GM21526 (cell line): ENCODE data around the gene AJUBA.
"Not testable (repeated sequence)": the region's sequence is repeated elsewhere in the genome, so short reads cannot be mapped to it uniquely, and the experiment has no call there.

ENCODE experiments used
- ATAC-seq: cut with Tn5 transposase; IDR thresholded peaks from one replicate; pipeline ENCODE4 v1.9.1; 2021; ENCODE audit warnings: moderate library complexity; ENCODE audit not compliant: unreplicated experiment, low FRiP score

The AJUBA gene

GRCh38 chr14:22981876-22982476 lies 375 bp downstream of the AJUBA start:
- no peak for ATAC-seq

DNA sequence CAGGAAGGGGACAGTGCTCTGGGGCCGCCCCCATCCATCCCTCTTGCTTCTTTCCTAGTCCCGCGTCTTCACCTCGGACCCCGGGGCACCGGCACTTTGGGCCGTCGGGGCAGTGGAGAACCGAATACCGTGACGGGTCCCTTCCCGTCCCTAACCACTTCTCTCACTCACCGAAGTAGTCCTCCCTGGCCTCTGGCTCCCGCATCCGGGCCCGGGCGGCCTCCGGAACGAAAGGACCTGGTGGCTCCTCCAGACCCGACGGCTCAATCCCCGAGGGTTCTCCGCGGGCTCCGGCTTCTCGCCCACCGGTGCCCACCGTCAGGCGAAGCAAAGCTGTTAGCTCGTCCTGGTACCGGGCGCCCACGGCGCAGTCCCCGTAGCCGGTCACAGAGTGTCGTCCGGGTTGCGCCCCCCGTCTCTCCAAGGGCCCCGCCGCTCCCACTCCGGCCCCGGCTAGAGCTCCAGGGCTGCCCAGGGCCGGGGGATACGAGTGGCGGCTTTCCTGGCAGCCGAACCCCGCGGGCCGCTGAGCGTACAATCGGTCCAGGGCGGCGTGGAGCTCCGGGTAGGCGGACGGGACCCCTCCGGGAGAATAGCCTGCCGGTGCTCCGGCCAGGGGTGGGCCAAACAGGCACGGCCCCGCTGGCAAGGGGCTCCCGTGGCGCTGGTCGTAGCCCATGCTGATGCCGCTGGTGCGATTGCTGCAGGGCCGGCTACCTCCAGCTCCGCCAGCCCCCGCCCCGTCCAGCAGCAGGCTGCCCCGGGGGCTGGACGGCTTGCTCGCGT lies 1.1 kb downstream of the AJUBA start:
- no peak for ATAC-seq

DNA sequence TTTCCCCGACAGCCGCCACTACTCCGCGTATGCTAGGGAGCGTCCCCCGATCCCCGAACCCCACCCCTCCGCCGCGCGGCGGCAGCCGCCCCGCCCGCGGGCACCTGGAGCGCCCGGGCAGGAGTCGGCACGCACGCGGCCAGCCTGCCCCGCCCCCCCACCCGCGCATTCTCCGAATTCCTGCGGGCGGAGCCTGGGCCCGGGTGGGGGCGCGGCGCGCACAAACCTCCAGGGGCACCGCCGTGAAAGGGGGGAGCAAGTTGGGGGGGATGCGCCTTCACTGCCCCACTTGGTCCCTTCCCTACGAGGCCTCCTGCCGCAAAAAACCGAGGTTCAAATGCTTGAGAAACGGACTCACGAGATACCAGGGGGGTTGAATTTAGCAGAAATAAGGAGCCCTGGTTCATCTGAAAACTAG lies 1.7 kb downstream of the AJUBA start:
- ATAC-seq = no peak

GRCh38 chr14:22979748-22980392 lies 2.5 kb downstream of the AJUBA start:
- no peak for ATAC-seq

DNA sequence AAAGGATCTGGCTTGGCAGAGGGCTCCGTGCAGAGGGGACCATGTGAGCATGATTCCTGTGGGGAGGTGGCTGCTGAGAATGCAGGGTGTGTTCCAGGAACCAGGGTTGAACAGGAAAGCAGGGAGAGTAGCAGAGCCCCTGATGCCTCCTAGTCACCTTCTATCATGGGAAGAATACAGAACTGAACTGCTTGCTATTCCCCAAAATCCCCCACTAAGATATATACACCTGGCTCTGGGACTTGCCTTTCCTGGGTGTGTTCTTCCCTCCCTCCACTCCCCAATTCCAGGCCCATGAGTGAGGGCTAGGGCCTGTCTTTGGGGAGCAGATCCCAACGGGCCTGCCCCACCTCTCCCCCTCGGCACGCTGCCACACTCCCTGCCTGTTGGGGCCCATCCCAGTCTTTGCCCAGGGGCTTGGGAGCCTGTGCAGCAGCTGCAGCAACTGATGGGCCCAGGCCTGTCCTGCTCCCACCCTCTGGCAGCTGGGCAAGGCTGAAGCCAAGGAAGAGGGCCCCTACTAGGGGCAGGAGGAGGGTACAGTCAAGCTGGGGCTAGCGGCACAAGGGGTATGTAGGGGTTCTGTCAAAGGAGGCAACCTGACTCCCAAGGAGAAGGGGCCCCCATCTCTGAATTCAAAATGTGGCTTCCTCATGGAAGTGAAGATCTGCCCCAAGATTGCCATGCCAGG lies 3.2 kb downstream of the AJUBA start:
- ATAC-seq = no peak

DNA sequence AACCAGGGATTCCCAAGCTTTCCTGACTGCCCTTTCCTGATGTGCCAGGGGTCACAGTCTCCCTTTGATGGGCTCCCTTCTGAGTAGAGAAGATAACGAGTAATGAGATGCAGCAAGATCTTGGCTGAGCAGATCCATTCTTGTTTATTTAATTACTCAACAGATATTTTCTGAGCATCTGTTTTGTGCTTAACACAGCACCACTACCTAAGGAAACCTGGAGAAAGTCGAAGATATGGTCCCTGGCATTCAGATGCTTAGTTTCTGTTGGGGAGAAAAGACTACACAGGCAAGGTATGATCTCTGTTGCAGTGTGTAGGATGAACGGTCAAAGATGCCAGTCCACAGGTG lies 3.9 kb downstream of the AJUBA start:
- ATAC-seq = no peak

GRCh38 chr14:22977684-22978486 lies 4.5 kb downstream of the AJUBA start:
- ATAC-seq = no peak

DNA sequence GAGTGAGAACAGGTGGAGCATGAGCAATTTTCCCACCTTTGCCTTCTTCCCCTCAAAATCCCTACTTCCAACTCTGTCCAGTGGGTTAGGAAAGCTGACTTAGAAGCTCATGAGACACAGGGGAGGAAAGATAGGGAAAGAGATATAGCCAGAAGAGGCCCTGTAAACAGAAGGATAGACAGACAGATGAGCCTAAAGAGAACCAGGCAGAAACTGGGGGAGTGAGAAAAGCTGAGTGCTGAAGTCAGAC lies 5.0 kb downstream of the AJUBA start:
- no peak for ATAC-seq

- ATAC-seq = no peak
These were observed 5.5 kb downstream of the AJUBA start for GRCh38 chr14:22976620-22977433.

- ATAC-seq = no peak
These were observed 7.6 kb downstream of the AJUBA start for GRCh38 chr14:22974530-22975313.

DNA sequence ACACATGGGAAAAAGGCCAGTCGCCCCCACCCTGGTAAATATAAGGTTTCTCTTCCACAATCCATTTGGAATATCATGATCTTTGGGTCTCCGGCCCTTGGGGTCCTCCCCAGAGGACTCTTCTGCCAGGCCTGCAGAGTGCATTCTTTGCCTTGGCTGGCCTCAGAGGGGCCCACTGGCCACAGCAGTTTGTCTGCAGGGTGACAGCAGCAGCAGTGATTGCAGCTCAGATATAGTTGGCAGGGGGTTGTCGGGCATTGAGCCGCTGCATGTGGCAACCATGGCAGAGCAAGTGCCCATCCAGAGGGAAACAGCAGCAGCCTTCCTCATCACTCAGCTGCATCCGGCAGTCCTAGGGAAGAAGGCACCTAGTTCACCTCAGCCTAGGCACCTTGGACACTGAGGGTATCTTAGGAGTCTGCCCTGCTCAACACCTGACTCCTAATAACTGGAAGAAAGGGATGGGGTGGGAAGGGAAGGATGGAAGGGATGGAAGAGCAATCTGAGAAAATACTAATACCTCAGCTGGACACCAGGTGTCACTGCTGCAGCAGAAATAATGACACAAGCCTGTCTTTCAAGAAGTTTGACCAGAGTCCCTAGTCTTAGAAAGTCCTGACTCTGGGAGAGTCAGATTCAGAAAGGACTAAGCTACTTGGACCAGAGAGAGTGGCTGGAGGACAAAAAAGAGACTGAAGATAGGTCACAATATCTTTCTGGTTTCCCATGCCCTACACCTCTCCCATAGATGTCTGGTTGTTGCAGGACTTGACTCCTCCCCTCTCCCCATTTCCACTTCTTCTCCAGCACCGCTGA lies 8.9 kb downstream of the AJUBA start:
- ATAC-seq = no peak

GRCh38 chr14:22972313-22972930 lies 9.9 kb downstream of the AJUBA start:
- no peak for ATAC-seq

GRCh38 chr14:22971152-22971551 lies 11.2 kb downstream of the AJUBA start:
- ATAC-seq = no peak

DNA sequence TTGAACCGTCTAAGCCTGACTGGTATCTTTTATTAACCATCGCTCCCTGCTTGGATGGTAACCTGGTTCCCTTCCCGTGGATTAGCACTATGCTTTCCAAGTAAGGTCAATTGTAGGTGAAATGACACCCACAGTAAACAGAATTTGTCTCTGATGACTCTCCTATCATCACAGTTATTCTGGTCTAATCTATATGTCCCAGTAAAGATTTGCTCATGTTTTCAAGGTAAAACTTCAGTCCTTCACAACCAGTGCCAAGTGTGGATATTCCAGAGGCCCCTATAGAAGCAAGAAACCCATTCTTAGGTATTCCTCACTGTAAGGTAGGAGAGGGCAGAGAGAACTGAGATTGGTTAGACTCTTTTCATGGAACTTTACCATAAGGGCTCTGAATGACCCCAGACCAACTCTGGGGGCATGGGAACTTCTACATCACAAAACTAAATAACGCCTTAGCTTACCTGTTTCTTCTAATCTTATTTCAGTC lies 15.5 kb downstream of the AJUBA start:
- no peak for ATAC-seq

DNA sequence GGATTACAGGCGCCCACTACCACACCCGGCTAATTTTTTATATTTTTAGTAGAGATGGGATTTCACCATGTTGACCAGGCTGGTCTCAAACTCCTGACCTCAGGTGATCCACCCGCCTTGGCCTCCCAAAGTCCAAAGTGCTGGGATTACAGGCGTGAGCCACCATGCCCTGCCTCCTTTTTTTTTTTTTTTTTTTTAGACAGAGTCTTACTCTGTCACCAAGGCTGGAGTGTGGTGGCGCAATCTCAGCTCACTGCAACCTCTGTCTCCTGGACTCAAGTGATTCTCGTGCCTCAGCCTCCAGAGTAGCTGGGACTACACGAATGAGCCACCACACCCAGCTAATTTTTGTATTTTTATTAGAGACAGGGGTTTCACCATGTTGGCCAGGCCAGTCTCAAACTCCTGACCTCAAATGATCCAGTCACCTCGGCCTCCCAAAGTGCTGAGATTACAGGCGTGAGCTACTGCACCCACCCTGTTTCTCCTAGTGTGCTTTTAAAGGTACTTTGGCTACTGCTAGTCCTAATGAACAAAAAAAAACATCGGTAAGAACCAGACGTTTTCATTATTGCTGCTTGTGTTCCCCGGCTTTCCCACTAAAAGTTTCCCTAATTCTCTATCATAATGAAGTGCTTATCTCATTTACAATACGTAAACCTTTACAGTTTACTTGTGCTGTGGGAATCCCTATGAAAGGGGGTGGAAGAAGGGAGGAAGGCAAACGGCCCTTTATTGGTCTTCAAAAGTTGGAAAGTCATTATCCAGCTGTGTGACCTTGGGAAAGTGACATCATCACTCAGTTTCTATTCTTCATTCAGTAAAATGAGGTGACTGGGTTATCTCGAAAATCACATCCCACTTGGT lies 16.2 kb downstream of the AJUBA start:
- ATAC-seq = not testable (repeated sequence)

- ATAC-seq = no peak
These were observed 20.2 kb downstream of the AJUBA start for GRCh38 chr14:22962061-22962676.
